ENCODE results near the gene HIC1.

- TF ChIP-seq GATA2 (IDR thresholded peaks at IDR 0.05; ENCODE audit: low read depth, low read length): no peak
- no peak for TF ChIP-seq GATA3 (IDR thresholded peaks at IDR 0.05; ENCODE audit: low read depth, low read length)
Observed at GRCh38 chr17:2094891-2095535, 40.1 kb downstream of the HIC1 start.

All from SH-SY5Y (cell line).